OCI-LY3 (cell line): ENCODE data around the gene CTNNA3.

Experiments used
- EZH2phosphoT487 ChIP-seq: fragments of 200-600 bp; shearing (Covaris generic); IDR thresholded peaks from 2 replicates; pipeline ENCODE4 v1.6.1; 2018; ENCODE audit warnings: antibody characterized with exemption, mixed run types, low read depth
- TF ChIP-seq, protein P1 (sequence below): fragments of 200-600, 300-600 bp; sonication (generic); IDR thresholded peaks from 2 replicates; pipeline ENCODE4 v1.5.1; 2014; ENCODE audit warnings: antibody characterized with exemption, low read length, low read depth

DNA sequence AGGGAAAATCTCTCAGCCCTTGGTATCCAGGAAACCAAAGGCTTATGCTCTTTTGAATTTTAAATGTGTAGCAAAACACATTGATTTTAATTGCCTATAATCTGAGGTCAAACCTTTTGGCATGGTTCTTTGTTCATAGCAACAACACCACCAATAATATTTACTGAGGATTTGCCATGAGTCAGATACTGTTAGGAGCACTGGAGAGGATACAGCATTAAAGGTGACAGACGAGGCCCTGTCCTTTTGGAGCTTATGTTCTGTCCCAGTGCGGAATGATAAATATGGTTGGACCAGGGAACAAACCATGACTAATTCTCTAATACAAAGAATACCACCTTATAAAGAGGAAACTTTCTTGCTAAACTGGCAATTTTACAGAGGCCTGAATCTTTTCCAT, 176.6 kb downstream of the CTNNA3 start:
- TF ChIP-seq, protein P1, sequence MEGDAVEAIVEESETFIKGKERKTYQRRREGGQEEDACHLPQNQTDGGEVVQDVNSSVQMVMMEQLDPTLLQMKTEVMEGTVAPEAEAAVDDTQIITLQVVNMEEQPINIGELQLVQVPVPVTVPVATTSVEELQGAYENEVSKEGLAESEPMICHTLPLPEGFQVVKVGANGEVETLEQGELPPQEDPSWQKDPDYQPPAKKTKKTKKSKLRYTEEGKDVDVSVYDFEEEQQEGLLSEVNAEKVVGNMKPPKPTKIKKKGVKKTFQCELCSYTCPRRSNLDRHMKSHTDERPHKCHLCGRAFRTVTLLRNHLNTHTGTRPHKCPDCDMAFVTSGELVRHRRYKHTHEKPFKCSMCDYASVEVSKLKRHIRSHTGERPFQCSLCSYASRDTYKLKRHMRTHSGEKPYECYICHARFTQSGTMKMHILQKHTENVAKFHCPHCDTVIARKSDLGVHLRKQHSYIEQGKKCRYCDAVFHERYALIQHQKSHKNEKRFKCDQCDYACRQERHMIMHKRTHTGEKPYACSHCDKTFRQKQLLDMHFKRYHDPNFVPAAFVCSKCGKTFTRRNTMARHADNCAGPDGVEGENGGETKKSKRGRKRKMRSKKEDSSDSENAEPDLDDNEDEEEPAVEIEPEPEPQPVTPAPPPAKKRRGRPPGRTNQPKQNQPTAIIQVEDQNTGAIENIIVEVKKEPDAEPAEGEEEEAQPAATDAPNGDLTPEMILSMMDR: no peak
- no peak for TF ChIP-seq EZH2phosphoT487
